Right kidney (tissue), 1 donor: ENCODE measurements around the gene CD9.

Source experiments
- DNase-seq: peaks from one replicate; pipeline ENCODE4 v3.0.0-alpha.2; 2016

The CD9 gene

DNA sequence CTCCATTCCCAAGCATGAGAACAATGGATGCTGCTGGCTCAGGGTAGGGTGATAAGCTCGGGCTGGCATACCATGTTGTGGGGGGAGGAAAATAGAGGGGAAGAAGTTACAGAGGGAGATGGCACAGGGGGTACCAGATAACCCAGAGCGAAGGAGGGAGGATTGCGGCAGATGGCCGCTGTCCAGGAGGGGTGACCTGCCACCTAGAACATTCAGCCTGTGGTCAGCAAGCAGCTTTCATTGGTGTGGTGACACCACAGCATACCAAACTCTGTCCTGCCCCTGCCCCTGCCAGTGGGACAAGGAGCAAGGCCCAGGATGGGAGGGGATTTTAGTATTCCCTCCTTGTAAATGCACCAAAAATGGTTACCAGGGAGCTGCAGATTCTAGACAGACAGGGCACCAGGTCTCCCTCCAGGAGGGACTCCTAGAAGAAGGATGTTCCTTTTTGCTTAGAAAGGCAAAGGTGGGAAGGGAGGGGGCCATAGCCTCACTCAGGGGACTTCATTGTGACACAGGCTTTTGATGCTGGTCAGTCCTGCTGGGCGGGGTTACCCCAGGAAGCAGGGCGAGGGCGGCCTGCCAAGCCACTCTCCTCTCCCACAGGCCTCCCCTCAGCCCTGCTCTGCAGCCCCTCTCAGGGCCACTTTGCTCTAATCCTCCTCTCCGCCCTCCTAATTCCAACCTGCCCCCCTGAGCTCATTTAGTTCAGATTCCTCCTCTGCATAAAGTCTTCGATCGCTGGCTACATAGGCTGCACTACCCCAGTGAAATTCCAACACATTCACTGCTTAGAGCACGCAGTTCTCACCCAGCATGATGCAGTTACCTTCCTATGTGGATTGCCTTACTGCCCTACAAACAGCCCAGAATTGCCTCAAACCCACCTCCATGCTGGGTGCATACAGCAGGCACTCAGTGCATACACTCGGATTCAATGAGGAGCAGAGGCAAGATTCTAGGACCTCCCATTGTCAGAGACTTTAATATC, 74.3 kb downstream of the CD9 start:
- no peak for DNase-seq

DNA sequence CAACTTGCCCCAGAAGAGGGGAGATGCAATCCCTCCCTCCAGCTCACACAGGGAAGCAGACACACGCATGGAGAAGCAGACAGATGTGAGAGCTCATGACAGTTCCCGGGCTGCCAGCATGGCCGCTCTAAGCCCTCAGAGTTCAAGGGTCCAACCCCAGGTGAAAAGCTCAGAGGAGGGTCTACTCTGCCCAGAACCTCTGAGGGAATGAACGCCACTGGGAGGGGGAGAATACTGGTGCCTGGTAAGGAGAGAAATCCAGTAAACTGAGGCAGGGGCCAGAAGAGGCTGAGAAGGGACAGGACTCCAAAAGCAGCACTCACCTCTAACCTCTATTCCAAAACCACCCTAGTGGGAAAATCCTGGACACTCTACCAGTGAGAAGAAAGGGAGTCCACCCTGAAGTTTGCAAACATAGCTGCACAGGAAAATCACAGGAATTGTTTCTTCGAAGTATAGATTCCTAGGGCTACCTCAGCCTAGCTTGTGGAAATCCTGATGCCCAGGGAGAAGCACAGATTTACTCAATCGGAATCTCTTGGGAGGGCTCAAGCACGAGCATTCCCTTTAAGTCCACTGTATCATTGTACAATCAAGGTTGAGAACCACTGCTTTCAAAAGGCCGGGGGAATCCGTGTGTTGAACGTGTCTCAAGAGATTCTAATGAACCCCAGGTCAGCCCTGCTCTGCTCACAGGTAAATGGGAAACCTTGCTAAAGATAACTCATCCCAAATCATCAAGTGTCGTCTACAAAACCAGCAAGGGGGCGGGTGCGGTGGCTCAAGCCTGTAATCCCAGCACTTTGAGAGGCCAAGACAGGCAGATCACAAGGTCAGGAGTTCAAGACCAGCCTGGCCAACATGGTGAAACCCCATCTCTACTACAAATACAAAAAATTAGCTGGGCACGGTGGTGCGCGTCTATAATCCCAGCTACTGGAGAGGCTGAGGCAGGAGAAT, 76.0 kb downstream of the CD9 start:
- DNase-seq: no peak

DNA sequence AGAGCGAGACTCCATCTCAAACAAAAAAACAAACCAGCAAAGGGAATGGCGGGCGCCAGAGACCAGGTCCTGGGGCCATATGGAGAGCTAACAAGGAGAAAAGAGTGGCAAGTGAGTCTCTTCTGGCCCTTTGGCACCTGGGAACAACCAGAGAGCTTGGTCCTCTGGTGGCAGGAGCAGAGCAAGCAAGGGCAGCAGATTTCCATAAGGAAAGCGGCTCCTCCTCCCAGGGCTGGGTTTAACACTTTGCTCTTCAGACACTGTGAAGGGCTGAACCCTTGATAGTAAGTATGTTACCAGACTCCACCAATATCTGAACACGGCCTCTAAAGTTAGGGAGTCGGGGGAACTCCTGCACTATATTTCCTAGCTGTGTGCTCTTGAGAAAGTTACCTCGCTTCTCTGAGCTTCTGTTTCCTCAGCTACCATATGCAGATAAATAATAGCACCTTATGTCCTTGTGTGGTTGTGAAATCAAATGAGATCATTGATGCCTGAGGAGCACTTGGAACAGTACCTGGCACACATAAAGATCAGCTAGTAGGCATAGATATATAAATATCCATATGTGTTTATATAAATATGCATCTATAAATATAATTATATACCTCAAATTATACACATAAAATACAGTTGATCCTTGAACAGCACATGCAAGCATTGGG, 76.9 kb downstream of the CD9 start:
- DNase-seq: no peak

DNA sequence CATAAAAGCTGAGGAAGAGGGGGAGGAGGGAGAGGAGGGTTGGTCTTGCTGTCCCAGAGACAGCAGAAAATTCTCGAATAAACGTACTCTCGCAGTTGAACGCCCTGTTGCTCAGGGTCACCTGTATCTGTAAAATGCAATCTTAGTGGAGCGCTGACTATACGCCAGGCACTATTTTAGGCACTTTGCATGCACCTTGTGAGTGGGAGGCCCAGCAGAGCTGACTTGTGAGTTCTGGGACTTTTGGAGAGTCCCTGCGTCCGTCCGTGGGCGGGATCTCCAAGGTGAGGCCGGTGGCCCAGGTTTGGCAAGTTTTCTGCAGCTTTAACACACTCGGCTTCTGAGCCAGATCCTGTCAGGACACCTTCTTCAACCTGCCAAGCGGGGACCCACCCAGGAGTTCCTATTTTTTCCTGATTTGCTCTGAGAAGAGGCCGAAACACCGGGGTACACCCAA, 77.8 kb downstream of the CD9 start:
- no peak for DNase-seq

DNA sequence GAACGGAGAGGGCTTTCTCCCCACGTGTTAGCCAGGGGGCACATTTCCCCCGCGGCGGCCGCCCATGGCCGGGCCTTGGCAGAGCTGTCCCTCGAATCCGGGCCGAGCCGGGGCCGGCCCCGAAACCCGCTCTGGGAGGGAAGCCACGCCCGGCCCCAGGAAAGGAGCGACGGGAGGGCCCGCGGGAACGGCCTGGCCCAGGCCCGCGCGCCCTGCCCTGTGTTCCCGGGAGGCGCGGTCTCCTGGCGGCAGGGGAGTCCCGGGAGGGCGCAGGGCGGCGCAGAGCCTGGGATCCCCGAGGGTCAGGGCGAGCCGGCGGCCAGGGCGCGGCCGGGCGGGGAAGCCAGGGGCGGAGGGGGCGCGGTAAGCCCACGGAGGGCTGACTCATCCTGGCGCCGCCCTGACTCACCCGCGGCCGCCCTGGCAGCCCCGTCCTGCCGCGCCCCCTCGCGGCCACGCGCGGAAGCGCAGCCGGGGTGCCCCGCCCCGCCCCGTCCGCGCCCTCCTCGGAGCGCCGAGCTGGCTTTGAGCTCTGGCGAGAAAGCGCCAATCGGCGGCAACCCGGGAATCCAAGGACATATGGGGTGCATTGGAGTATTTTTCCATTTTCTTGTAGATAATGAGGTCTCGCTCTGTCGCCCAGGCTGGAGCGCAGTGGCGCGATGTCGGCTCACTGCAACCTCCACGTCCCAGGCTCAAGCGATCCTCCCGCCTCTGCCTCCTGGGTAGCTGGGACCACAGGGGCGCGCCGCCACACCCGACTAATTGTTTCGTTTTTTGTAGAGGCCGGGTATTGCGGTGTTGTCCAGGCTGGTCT, 78.4 kb downstream of the CD9 start:
- DNase-seq: peak; percentile 87

DNA sequence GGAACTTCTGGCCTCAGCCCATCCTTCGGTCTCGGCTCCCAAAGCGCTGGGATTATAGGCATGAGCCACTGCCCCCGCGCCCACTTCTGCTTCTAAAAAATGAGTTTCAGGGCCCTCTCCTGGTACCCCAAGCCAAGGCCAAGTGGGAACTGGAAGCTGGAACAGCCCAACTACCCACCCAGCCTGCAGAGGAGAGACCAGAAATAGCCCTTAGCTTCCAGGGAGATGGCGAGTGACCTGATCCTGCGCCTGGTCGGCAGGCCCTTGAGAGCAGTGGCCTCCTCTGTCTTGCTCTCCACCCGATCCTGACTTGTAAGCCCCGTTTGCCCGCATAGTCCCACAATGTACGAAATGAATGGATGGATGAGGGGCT, 79.0 kb downstream of the CD9 start:
- DNase-seq: no peak

DNA sequence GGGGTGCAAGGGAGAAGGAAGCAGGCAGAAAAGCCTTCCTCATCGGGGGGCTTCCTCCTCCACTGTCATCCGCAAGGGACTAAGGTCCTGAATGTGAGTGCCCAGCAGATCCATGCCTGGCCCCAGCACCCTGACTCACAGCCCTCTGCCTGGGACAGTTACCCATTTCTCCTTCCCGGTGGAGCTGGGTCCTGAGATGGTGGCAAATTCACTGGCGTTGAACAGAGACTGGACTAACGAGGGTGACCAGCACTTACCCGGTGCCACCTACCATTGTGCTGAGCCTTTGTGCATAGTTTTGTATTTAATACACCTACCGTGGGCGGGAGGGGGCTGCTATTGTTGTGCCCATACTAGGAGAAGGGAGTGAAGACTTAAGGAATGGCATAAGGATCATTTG, 79.4 kb downstream of the CD9 start:
- no peak for DNase-seq

DNA sequence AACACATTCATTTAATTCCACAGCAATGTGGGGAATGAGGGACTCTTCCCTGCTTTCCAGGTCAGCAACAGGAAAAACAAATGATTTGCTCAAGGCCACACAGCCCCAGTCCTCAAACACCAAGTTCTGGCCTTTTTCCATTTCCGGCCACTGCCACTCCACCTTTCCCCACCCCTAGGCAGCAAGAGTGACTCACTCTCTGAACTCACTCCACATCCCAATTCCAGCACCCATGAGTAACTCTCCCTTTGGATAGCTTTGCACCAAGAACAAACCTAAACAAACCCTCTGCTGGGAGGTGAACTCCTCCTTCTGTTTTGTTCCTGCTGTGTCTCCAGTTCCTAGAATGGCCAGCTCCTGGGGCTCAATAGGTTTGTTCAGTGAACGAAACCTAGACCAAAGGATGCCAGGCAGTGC, 79.9 kb downstream of the CD9 start:
- DNase-seq: no peak

DNA sequence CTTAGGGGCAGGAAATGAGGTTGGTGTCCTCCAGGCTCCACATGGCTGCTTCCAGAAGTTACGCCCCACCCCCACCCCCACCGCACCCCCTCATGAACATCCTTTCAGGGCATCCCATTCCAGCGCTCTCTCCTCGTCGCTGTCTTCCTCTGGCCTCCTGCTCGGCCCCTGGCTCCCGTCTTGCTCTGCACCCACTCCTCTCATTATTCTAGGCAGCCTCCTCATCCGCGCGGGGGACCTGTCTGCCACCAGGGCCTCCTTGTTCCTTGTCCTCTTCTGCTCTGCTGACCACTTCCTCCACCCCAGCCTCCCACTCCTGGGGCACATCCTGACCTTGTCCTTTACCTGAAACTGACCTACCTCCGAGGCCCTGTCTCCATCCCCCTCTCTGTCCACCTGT, 80.5 kb downstream of the CD9 start:
- DNase-seq: no peak

DNA sequence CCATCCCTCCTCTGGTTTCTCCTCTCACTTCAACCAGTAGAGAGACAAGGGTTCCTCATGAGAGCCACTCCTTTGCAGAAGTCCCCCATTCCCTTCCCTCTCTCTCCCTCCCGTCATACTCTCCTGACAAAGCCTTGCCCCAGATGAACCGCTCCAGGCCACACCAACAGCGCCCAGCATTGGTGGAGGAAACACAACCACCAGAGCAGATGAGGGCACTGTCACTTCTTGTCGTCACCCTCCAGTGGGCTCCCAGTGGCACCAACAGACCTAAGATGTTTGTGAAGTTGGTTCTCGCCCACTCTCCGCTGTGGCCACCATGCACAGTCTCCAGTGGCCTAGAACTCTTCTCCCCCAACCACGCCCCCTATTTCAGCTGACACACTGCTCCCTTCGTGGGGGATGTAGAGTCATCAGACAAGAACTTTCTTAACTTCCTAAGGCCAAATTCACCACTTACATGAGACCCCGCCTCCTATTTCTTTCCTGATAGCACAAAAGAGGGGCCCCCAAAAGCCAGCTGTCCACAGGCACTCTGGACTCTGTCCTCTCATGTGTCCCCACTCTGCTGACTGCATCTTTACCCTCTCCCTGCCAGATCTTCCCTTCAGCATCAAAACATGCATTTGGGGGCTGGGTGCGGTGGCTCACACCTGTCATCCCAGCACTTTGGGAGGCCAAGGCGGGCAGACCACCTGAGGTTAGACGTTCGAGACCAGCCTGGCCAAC, 81.0 kb downstream of the CD9 start:
- DNase-seq: no peak

DNA sequence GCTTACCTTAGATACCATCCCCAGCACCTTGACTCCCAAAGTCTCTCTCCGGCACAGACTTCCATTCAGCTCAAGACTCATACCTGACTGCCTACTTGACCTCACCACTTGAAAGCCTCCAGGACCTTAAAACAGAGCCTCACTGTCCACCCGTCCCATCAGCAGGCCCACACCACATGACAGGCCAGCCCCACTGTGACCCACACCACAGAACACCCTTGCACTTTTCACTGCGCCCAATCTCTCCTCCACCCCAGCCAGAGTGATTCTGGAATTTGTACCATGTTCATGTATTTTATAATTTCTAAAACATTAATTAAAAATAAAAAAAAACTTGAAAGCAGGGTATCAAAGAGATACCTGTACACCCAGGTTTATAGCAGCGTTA, 82.2 kb downstream of the CD9 start:
- no peak for DNase-seq

DNA sequence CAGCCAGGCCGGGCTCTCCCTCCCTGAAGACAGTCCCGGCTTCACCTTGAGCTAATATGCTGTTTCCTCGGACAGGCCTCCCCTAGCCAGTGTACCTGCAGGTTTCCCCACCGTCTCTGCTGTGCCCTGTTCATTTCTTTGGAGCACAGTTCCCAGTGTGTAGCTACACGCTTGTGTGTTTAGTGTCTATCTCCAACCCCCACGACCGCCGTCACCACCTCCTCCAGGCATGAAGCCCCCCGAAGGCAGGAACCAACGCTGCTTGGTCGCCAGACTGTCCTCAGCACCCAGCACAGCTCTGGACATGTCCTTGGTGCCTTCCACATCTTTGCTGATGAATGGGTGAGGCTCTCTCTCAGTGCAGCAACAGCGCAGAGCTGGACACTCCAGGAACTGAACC, 84.1 kb downstream of the CD9 start:
- no peak for DNase-seq

DNA sequence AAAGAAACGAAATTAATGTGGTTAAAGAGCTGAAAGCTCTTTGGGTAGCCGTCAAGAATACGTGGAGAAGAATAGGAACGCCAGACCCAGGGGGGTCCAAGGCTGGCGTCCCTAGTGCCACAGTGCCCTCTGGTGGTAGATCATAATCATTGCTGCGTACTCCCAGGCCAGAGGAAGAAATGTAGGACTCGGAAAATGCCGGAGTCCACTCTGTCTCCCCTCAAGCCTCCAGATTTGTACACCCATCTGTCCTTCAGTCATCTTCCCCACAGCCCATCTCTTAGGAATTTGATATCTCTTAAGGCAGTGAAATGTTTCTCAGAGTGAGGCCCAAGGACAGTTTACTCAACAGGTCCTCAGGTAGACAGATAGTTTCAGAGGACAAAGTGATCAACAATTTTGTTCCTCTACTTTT, 84.9 kb downstream of the CD9 start:
- peak; percentile 69 for DNase-seq

DNA sequence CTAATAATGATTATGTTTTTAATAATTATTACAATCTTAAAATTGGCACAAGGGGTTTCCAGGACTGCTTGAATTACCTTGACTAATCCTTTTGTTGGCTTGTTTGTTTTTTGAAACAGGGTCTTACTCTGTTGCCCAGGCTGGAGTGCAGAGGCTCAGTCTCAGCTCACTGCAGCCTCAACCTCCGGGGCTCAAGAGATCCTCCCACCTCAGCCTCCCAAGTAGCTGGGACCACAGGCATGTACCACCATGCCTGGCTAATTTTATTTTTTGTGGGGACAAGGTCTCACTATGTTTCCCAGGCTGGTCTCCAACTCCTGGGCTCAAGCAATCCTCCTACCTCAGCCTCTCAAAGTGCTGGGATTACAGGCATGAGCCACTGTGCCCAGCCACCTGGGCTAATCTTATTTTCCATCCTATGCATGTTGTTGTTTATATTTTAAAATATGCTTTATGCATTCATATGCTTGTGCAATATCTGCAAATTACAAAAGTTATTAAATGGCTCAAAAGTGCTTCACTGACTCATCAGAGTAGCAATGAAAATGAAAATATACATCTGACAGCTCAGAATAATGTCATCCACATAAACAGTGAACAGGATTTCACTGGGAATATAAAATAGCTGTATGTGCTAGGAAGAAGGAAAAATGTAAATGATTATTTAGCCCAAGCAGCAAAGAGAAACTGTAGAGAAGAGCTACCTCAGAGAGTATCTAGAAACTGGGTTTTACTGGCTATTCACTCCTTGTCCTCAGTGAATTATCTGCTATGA, 85.5 kb downstream of the CD9 start:
- DNase-seq: no peak
